Measurements from ENCODE around the gene LMAN1. TPM values are rescaled to one million over a fixed set of nuclear protein-coding genes. Genes with fewer than 3 reads are reported as not detected.

LMAN1 gene
- total RNA-seq, 1 experiment from 2014 or later = 158 TPM

GRCh38 chr18:59345556-59345955, 13.5 kb downstream of the LMAN1 start:
- H3K27ac ChIP-seq = no peak overlapping the region
- H3K9me3 ChIP-seq (replicated peaks) = no peaks in the 10 kb centered on the region
- H3K36me3 ChIP-seq = peaks cover 90% of the 10 kb centered on the region
- no peak overlapping the region for H3K4me3 ChIP-seq
- no peaks in the 10 kb centered on the region for H3K4me1 ChIP-seq (replicated peaks)
- DNase-seq (ENCODE audit: low read depth in 1 of 2, low spot score in 2 of 2) = no peak
- H3K27me3 ChIP-seq (replicated peaks) = no peaks in the 10 kb centered on the region

GRCh38 chr18:59344996-59345395, 14.1 kb downstream of the LMAN1 start:
- no peaks in the 10 kb centered on the region for H3K27me3 ChIP-seq (replicated peaks)
- H3K36me3 ChIP-seq = peaks cover 89% of the 10 kb centered on the region
- H3K4me1 ChIP-seq (replicated peaks) = no peaks in the 10 kb centered on the region
- no peak overlapping the region for H3K4me3 ChIP-seq
- no peaks in the 10 kb centered on the region for H3K9me3 ChIP-seq (replicated peaks)
- H3K27ac ChIP-seq = no peak overlapping the region
- DNase-seq (ENCODE audit: low read depth in 1 of 2, low spot score in 2 of 2) = no peak

- no peak for DNase-seq (ENCODE audit: low read depth in 1 of 2, low spot score in 2 of 2)
- no peaks in the 10 kb centered on the region for H3K27me3 ChIP-seq (replicated peaks)
- H3K27ac ChIP-seq = no peak overlapping the region
- H3K4me3 ChIP-seq = no peak overlapping the region
- no peaks in the 10 kb centered on the region for H3K4me1 ChIP-seq (replicated peaks)
- H3K9me3 ChIP-seq (replicated peaks) = no peaks in the 10 kb centered on the region
- peaks cover 89% of the 10 kb centered on the region for H3K36me3 ChIP-seq
These were observed 15.1 kb downstream of the LMAN1 start for GRCh38 chr18:59343926-59344325.

GRCh38 chr18:59340817-59341216, 18.2 kb downstream of the LMAN1 start:
- no peak for DNase-seq (ENCODE audit: low read depth in 1 of 2, low spot score in 2 of 2)
- Histone ChIP-seq H3K27me3 (replicated peaks) (no peaks in the 10 kb centered on the region), H3K36me3 (peaks cover 82% of the 10 kb centered on the region), H3K4me1 (replicated peaks) (no peaks in the 10 kb centered on the region), H3K27ac (no peak overlapping the region), H3K9me3 (replicated peaks) (no peaks in the 10 kb centered on the region), H3K4me3 (no peak overlapping the region)

GRCh38 chr18:59340312-59340711, 18.8 kb downstream of the LMAN1 start:
- Histone ChIP-seq H3K27ac (no peak overlapping the region), H3K27me3 (replicated peaks) (no peaks in the 10 kb centered on the region), H3K4me1 (replicated peaks) (no peaks in the 10 kb centered on the region), H3K36me3 (peaks cover 81% of the 10 kb centered on the region), H3K4me3 (no peak overlapping the region), H3K9me3 (replicated peaks) (no peaks in the 10 kb centered on the region)
- DNase-seq (ENCODE audit: low read depth in 1 of 2, low spot score in 2 of 2) = no peak

- H3K4me3 ChIP-seq = no peak overlapping the region
- no peaks in the 10 kb centered on the region for H3K9me3 ChIP-seq (replicated peaks)
- no peaks in the 10 kb centered on the region for H3K27me3 ChIP-seq (replicated peaks)
- DNase-seq (ENCODE audit: low read depth in 1 of 2, low spot score in 2 of 2) = no peak
- no peaks in the 10 kb centered on the region for H3K4me1 ChIP-seq (replicated peaks)
- H3K27ac ChIP-seq = no peak overlapping the region
- peaks cover 70% of the 10 kb centered on the region for H3K36me3 ChIP-seq
These were observed 26.1 kb downstream of the LMAN1 start for GRCh38 chr18:59332986-59333385.

- Histone ChIP-seq H3K36me3 (peaks cover 55% of the 10 kb centered on the region), H3K4me3 (no peak overlapping the region), H3K9me3 (replicated peaks) (no peaks in the 10 kb centered on the region), H3K27ac (no peak overlapping the region), H3K27me3 (replicated peaks) (no peaks in the 10 kb centered on the region), H3K4me1 (replicated peaks) (no peaks in the 10 kb centered on the region)
- no peak for DNase-seq (ENCODE audit: low read depth in 1 of 2, low spot score in 2 of 2)
These were observed 30.4 kb downstream of the LMAN1 start for GRCh38 chr18:59328683-59329082.

GRCh38 chr18:59325965-59326364, 33.1 kb downstream of the LMAN1 start:
- H3K27ac ChIP-seq = no peak overlapping the region
- no peak overlapping the region for H3K4me3 ChIP-seq
- peaks cover 33% of the 10 kb centered on the region for H3K36me3 ChIP-seq
- no peaks in the 10 kb centered on the region for H3K27me3 ChIP-seq (replicated peaks)
- no peaks in the 10 kb centered on the region for H3K4me1 ChIP-seq (replicated peaks)
- no peak for DNase-seq (ENCODE audit: low read depth in 1 of 2, low spot score in 2 of 2)
- 0 out of 2 replicates have a peak, but pooled peaks cover 2% of the 10 kb centered on the region for H3K9me3 ChIP-seq (replicated peaks)

- Histone ChIP-seq H3K4me3 (no peak overlapping the region), H3K27ac (no peak overlapping the region), H3K36me3 (peaks cover 25% of the 10 kb centered on the region), H3K27me3 (replicated peaks) (no peaks in the 10 kb centered on the region), H3K9me3 (replicated peaks) (0 out of 2 replicates have a peak, but pooled peaks cover 2% of the 10 kb centered on the region), H3K4me1 (replicated peaks) (no peaks in the 10 kb centered on the region)
- no peak for DNase-seq (ENCODE audit: low read depth in 1 of 2, low spot score in 2 of 2)
These were observed 34.5 kb downstream of the LMAN1 start for GRCh38 chr18:59324623-59324971.

GRCh38 chr18:59323931-59324622, 35.0 kb downstream of the LMAN1 start:
- H3K27ac ChIP-seq = no peak overlapping the region
- 0 out of 2 replicates have a peak, but pooled peaks cover 2% of the 10 kb centered on the region for H3K9me3 ChIP-seq (replicated peaks)
- H3K36me3 ChIP-seq = peaks cover 20% of the 10 kb centered on the region
- H3K27me3 ChIP-seq (replicated peaks) = no peaks in the 10 kb centered on the region
- no peak overlapping the region for H3K4me3 ChIP-seq
- no peaks in the 10 kb centered on the region for H3K4me1 ChIP-seq (replicated peaks)
- DNase-seq (ENCODE audit: low read depth in 1 of 2, low spot score in 2 of 2) = no peak

GRCh38 chr18:59318460-59319050, 40.5 kb downstream of the LMAN1 start, which contains the start of gene CPLX4:
CPLX4 (minus strand) TSS chr18:59318649; CDS start chr18:59318462, 187 bp downstream.
- no peak within 1 kb of the TSS for H3K27ac ChIP-seq
- 0 out of 2 replicates have a peak, but pooled peaks cover 2% of the 10 kb centered on the region for H3K9me3 ChIP-seq (replicated peaks)
- no peak for DNase-seq (ENCODE audit: low read depth in 1 of 2, low spot score in 2 of 2)
- H3K27me3 ChIP-seq (replicated peaks) = peaks cover 14% of the 10 kb centered on the region
- H3K36me3 ChIP-seq = no peaks in the 10 kb centered on the region
- no peak within 1 kb of the TSS for H3K4me3 ChIP-seq
- no peaks in the 10 kb centered on the region for H3K4me1 ChIP-seq (replicated peaks)

- Histone ChIP-seq H3K27me3 (replicated peaks) (peaks cover 21% of the 10 kb centered on the region), H3K4me3 (no peak overlapping the region), H3K27ac (no peak overlapping the region), H3K4me1 (replicated peaks) (peaks cover 5% of the 10 kb centered on the region; the same call in 1 of the 2 replicates), H3K36me3 (no peaks in the 10 kb centered on the region), H3K9me3 (replicated peaks) (no peaks in the 10 kb centered on the region)
- no peak for DNase-seq (ENCODE audit: low read depth in 1 of 2, low spot score in 2 of 2)
These were observed 47.4 kb downstream of the LMAN1 start for GRCh38 chr18:59311631-59312030.

GRCh38 chr18:59308938-59309260, 50.2 kb downstream of the LMAN1 start:
- no peaks in the 10 kb centered on the region for H3K9me3 ChIP-seq (replicated peaks)
- H3K27me3 ChIP-seq (replicated peaks) = peaks cover 40% of the 10 kb centered on the region
- DNase-seq (ENCODE audit: low read depth in 1 of 2, low spot score in 2 of 2) = no peak

GRCh38 chr18:59308248-59308937, 50.7 kb downstream of the LMAN1 start:
- H3K4me1 ChIP-seq (replicated peaks) = peaks cover 5% of the 10 kb centered on the region; the same call in 1 of the 2 replicates
- no peak overlapping the region for H3K4me3 ChIP-seq
- no peaks in the 10 kb centered on the region for H3K9me3 ChIP-seq (replicated peaks)
- peak; percentile 68 to 74 for DNase-seq (ENCODE audit: low read depth in 1 of 2, low spot score in 2 of 2)
- peaks cover 40% of the 10 kb centered on the region for H3K27me3 ChIP-seq (replicated peaks)
- no peaks in the 10 kb centered on the region for H3K36me3 ChIP-seq
- no peak overlapping the region for H3K27ac ChIP-seq

More at GRCh38 chr18:59308938-59309260, 50.2 kb downstream of the LMAN1 start:
- no peak overlapping the region for H3K27ac ChIP-seq
- H3K36me3 ChIP-seq = no peaks in the 10 kb centered on the region
- no peak overlapping the region for H3K4me3 ChIP-seq
- H3K4me1 ChIP-seq (replicated peaks) = peaks cover 5% of the 10 kb centered on the region; the same call in 1 of the 2 replicates

All from SJSA1 (cell line).